HG03520 (cell line): Measurements from ENCODE around the gene DROSHA.

ENCODE experiments used
- ATAC-seq: cut with Tn5 transposase; IDR thresholded peaks from one replicate; pipeline ENCODE4 v1.9.1; 2021; ENCODE audit warnings: mild to moderate bottlenecking, moderate library complexity; ENCODE audit not compliant: unreplicated experiment

DROSHA gene

DNA sequence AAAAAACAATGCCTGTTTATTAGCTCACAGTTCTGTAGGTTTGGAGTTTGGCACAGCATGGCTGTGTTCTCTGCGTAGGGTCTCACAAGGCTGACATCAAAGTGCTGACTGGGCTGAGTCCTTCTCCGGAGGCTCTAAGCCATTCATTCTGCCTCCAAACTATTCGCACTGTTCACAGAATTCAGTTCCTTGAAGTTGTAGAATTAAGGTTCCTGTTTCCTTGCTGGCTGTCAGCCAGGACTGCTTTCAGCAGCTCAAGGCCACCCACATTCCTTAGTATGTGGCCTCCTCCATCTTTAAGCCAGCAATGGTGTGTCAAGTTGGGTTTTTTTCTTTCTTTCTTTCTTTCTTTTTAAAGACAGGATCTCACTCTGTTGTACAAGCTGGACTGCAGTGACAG lies 176.6 kb downstream of the DROSHA start:
- ATAC-seq, result no peak
